NCI-H1417 treated with DMSO at 0.1 percent for 48 hours (cell line): ENCODE measurements around the gene MS4A2.
"Not testable (repeated sequence)": the region's sequence is repeated elsewhere in the genome, so short reads cannot be mapped to it uniquely, and the experiment has no call there.

Source experiments
- DNase-seq: peaks from one replicate; lab custom pipeline; 2025; lab: John Stamatoyannopoulos, UW

The MS4A2 gene

GRCh38 chr11:60088364-60088763 is at the start of gene MS4A2:
Gene MS4A2 (plus strand): TSS chr11:60088664. CDS start chr11:60088766, 102 bp downstream.
- DNase-seq, result no peak

- DNase-seq, result no peak
These were observed 48.4 kb upstream of the MS4A2 start, which contains the start of gene OOSP2 for GRCh38 chr11:60040109-60040508. Gene OOSP2 (plus strand): TSS chr11:60040409. CDS start chr11:60040460, 51 bp downstream.

GRCh38 chr11:60050422-60050821 is 38.0 kb upstream of the MS4A2 start:
- not testable (repeated sequence) for DNase-seq

GRCh38 chr11:60050839-60051238 is 37.6 kb upstream of the MS4A2 start:
- not testable (repeated sequence) for DNase-seq

- no peak for DNase-seq
These were observed 32.0 kb upstream of the MS4A2 start, which contains the start of gene MS4A3 for GRCh38 chr11:60056349-60056969. Gene MS4A3 (plus strand): TSS chr11:60056665. CDS start chr11:60061161, 4,496 bp downstream.

GRCh38 chr11:60059052-60059451 is 29.4 kb upstream of the MS4A2 start:
- DNase-seq, result no peak

GRCh38 chr11:60059521-60060240 is 28.8 kb upstream of the MS4A2 start:
- DNase-seq, result no peak

- no peak for DNase-seq
These were observed 24.4 kb upstream of the MS4A2 start for GRCh38 chr11:60064111-60064510.

- no peak for DNase-seq
These were observed 22.7 kb upstream of the MS4A2 start for GRCh38 chr11:60065801-60066200.

- no peak for DNase-seq
These were observed 19.0 kb upstream of the MS4A2 start for GRCh38 chr11:60069450-60069849.

GRCh38 chr11:60071644-60072043 is 16.8 kb upstream of the MS4A2 start:
- not testable (repeated sequence) for DNase-seq

- DNase-seq, result no peak
These were observed 11.1 kb upstream of the MS4A2 start for GRCh38 chr11:60077216-60077817.

- DNase-seq, result no peak
These were observed 10.5 kb upstream of the MS4A2 start for GRCh38 chr11:60077981-60078380.

- no peak for DNase-seq
These were observed 9.7 kb upstream of the MS4A2 start for GRCh38 chr11:60078745-60079144.

GRCh38 chr11:60080535-60080934 is 7.9 kb upstream of the MS4A2 start:
- no peak for DNase-seq

GRCh38 chr11:60084631-60085273 is 3.7 kb upstream of the MS4A2 start:
- no peak for DNase-seq

GRCh38 chr11:60085909-60086308 is 2.6 kb upstream of the MS4A2 start:
- DNase-seq, result no peak

- DNase-seq, result no peak
These were observed 1.2 kb upstream of the MS4A2 start for GRCh38 chr11:60087239-60087638.

GRCh38 chr11:60095477-60096120 is 7.1 kb downstream of the MS4A2 start:
- DNase-seq, result no peak

- no peak for DNase-seq
These were observed 8.7 kb downstream of the MS4A2 start for GRCh38 chr11:60097189-60097588.

GRCh38 chr11:60098508-60098907 is 10.0 kb downstream of the MS4A2 start:
- DNase-seq, result no peak

GRCh38 chr11:60100516-60100915 is 12.1 kb downstream of the MS4A2 start:
- DNase-seq, result no peak
